GM21423 (cell line): ENCODE measurements around the gene GIMAP6.
"Not testable (repeated sequence)": the region's sequence is repeated elsewhere in the genome, so short reads cannot be mapped to it uniquely, and the experiment has no call there.

Source experiments
- ATAC-seq: cut with Tn5 transposase; IDR thresholded peaks from one replicate; pipeline ENCODE4 v1.9.1; 2021; ENCODE audit warnings: mild to moderate bottlenecking, moderate library complexity; ENCODE audit not compliant: unreplicated experiment

Gene GIMAP6

GRCh38 chr7:150648353-150649079 lies 16.3 kb upstream of the GIMAP6 start:
- no peak for ATAC-seq

GRCh38 chr7:150645259-150646020 lies 13.3 kb upstream of the GIMAP6 start:
- ATAC-seq: no peak

- ATAC-seq: no peak
These were observed 10.7 kb upstream of the GIMAP6 start for GRCh38 chr7:150642926-150643325.

- no peak for ATAC-seq
These were observed 9.7 kb upstream of the GIMAP6 start for GRCh38 chr7:150641854-150642253.

GRCh38 chr7:150633926-150634325 lies 1.7 kb upstream of the GIMAP6 start:
- no peak for ATAC-seq

- ATAC-seq: no peak
These were observed 930 bp downstream of the GIMAP6 start for GRCh38 chr7:150631084-150631826.

- ATAC-seq: no peak
These were observed 2.8 kb downstream of the GIMAP6 start for GRCh38 chr7:150629347-150629746.

GRCh38 chr7:150627959-150628358 lies 4.2 kb downstream of the GIMAP6 start:
- ATAC-seq: no peak

- ATAC-seq: no peak
These were observed 5.5 kb downstream of the GIMAP6 start for GRCh38 chr7:150626696-150627095.

- no peak for ATAC-seq
These were observed 10.8 kb downstream of the GIMAP6 start for GRCh38 chr7:150621376-150621775.

GRCh38 chr7:150620617-150621371 lies 11.4 kb downstream of the GIMAP6 start:
- ATAC-seq: no peak

- no peak for ATAC-seq
These were observed 12.1 kb downstream of the GIMAP6 start for GRCh38 chr7:150620061-150620460.

- ATAC-seq: not testable (repeated sequence)
These were observed 16.9 kb downstream of the GIMAP6 start for GRCh38 chr7:150615221-150615755.

GRCh38 chr7:150614426-150614825 lies 17.8 kb downstream of the GIMAP6 start:
- ATAC-seq: not testable (repeated sequence)

- ATAC-seq: no peak
These were observed 18.3 kb downstream of the GIMAP6 start for GRCh38 chr7:150613880-150614279.

- ATAC-seq: no peak
These were observed 19.3 kb downstream of the GIMAP6 start for GRCh38 chr7:150612925-150613324.

- ATAC-seq: no peak
These were observed 22.0 kb downstream of the GIMAP6 start for GRCh38 chr7:150610233-150610632.

GRCh38 chr7:150603600-150603999 lies 28.6 kb downstream of the GIMAP6 start:
- ATAC-seq: not testable (repeated sequence)

GRCh38 chr7:150595361-150595760 lies 36.8 kb downstream of the GIMAP6 start:
- no peak for ATAC-seq

GRCh38 chr7:150594805-150595204 lies 37.4 kb downstream of the GIMAP6 start:
- ATAC-seq: no peak

- ATAC-seq: no peak
These were observed 44.6 kb downstream of the GIMAP6 start for GRCh38 chr7:150587551-150587950.
